C1 segment of cervical spinal cord (tissue), 14 donors: ENCODE data around the gene CPLX3.

Experiments
- DNase-seq, 14 donors: peaks; one replicate each; lab custom pipeline; 2025; lab: John Stamatoyannopoulos, UW

CPLX3 gene

DNA sequence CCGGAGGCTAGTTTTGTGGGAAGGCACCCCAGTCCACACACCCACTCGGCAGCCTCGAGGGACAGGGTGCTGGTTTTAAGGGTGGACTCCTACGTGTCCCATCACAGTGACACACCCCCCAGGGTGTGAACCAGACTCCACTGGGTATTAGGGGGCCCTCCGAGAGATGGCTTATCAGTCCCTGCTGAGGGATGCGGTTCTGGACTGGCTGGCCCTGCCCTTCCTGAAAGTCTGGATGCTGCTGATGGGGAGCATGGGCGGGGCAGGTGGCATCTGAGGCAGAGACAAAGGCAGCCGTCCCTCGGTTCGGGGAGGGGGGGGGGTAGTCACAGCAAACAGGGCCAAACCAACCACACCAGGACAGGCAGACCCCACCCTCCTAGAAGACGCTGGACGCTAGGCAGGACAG is 17.5 kb downstream of the CPLX3 start:
- no peak for DNase-seq

DNA sequence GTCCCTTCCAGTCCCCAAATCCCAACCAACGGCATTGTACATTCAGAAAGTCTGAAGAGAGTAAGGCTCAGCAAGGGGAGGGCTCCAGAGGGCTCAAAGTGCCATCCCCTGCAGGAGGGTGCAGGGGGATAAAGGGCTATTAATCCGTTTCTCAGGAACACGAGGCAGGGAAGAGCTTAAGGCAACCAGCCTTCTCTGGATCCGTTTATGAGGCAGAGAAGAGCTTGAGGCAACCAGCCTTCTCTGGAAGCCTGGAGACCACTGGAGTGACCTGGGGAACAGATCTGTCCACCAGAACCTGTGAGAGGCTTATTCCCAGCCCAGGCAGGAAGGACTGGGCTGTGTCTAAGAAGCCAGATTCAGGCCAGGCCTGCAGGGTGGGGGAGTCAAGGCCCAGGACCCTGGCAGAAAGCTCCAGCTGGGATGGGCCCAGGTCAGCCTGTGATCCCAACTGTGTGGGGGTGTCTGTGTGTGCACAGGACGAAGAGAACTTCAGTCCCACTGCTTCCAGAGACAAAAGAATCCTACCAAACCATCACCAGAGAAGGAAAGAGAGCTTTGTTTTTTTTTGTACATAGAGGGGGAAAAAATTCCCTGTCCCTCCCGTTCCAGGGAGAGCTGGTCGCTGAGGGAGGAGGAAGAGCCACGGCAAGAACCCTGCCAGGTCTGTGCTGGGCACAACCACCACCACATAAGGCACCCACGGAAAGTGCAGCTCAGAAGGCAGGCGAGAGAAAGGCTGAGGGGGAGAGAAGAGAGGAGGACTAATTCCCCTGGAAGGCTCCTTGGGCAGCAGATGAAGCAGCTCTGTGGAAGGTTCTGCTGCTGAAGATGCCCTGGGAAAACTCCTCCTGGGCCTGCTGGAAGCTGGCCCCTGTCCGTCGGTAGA is 18.1 kb downstream of the CPLX3 start:
- DNase-seq = no peak

DNA sequence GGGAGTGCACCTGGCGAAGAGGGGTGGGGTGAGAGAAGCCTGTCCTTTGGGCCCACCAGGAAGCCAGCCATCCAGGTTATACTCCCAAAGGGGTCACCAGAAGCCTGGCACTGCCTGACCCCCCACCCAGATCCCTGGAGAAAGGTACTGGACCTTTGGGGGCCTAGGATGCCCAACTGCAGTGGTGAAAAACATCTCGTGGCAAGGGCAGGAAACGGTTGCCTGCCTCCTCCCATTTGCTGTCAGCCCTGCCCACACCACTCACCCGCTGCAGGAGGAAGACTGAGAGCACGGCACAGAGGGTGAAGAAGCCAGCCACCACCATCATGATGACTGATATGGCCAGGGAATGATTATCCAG is 18.8 kb downstream of the CPLX3 start:
- no peak for DNase-seq

DNA sequence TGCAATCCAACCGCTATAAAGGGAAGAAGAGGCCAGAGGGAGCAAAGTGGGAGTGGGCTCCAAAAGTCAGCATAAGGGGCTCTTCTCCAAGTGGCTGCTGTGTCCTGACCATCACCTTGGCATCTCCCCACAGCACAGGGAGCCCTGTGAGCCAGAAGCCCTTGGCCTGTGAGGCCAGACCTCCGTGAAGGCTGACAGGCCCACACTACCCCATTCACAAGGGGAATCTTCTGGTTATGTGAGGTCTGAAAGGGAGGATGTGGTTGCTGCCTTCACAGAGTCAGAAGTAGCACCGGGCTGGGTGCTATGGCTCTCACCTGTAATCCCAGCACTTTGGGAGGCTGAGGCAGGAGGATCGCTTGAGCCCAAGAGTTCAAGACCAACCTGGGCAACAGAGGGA is 19.2 kb downstream of the CPLX3 start:
- DNase-seq = no peak

DNA sequence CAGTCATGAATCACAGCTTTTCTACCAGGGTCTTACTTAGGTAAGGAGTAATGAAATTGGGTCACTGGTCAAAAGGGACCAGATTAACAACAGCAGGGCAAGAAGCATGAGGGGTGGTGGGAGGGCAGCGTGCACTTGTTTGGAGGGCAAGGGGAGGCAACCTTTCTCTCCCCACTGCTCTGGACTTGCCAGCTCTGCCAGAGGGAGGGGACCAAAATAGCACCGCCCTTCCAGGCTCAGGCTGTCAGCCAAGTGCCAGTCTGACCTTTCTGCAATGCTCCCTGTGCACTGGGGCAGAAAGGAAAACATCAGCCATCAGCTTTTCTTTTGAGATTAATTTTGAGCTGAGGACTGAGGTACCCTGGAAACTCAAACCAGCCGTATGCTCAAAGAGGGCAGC is 21.0 kb downstream of the CPLX3 start:
- DNase-seq = peak in 3 of 14 donors; percentile 15 to 42 (median 39)

- DNase-seq = no peak
Observed at GRCh38 chr15:74850393-74850792, 24.0 kb downstream of the CPLX3 start.

DNA sequence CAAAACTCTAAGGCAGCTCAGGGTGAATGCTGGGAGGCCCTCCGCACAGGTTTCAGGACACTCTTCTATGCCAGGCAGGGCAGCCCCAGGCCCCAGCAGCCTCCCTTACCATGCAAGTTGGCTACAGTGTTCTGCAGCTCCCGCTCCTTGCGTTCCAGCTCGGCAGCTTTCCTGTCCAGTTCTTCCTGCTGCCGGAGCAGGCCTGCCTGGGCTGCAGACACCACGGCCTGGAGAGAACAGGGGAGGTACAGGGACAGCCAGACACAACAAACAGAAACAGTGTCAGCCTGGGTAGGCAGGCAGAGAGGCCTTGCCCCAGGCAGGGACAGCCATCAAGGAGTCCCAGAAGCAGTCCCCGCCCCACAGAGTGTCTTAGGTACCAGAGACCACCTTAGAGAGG is 25.5 kb downstream of the CPLX3 start:
- no peak for DNase-seq

DNA sequence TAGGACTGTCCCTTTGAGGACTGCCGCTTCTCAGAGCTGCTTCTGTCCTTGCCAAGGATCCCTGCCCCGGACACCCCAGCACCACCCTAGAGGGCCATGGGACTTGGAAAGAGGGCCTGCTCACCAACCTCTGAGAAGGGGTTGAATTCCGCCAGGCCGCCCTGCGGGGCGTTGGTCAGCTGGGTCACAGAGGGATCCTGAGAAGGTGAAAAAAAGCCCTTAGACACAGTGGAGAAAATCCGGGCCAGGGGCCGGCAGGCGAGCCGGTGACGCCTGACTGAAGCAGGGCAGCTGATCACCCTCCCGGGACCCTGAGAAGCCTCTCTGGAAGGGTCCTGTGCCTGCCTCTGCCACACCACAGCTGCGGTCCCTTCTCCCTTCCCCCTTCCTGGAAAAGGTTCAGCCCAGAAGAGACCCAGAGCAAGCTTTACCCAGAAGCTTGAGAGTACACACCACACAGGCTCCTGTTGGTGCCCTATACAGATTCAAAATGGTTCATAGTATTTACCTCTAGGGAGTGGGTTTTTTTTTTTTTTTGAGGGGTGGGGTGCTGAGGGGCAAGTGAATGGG is 28.1 kb downstream of the CPLX3 start:
- DNase-seq = no peak

DNA sequence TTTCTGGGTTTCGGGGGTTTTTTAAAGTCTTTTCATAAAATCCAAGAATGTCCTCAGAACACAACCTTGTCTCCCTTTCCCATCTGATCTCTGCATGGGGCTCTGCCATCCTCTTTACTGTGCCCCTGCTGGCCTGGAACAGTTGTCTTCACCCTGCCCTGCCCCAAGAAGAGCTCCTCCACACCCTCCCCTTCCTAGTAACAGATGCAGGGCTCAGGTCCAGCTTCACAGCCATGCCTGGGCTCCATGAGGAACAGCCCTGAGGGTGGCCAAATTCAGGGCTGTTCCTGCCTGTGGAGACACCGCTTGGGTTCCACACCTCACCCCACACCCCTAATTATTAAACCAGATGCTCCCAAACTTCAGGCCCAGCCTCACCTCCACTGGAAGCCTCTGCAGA is 29.4 kb downstream of the CPLX3 start:
- peak in 1 of 14 donors; percentile 7 for DNase-seq

GRCh38 chr15:74856537-74856936 is 30.1 kb downstream of the CPLX3 start:
- no peak for DNase-seq

DNA sequence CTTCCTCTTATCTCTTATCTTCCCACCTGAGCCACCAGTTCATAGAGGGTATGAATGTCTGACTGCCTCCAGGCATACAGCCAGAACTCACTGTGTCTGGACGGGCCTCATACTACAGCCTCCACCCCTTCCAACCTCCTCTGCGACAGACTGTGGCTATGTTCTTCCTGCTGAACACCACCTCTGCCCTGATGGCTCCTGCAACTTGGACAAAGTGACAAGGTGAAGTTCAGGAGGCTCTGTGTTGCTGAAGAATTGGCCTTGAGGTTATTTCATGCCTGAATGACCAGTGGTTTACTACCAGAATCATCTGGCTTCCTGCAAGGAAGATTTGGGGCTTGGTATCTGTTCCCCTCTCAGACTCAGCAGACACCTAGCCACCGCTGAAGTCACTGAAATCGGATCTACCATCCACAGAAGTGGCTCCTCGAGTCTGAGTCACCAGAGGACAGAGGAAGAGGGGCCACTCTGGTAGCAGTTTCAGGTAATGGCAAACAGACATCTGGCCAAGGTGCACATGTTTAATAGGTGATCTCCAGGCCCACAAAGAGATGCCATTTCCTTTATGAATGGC is 30.7 kb downstream of the CPLX3 start:
- no peak for DNase-seq

DNA sequence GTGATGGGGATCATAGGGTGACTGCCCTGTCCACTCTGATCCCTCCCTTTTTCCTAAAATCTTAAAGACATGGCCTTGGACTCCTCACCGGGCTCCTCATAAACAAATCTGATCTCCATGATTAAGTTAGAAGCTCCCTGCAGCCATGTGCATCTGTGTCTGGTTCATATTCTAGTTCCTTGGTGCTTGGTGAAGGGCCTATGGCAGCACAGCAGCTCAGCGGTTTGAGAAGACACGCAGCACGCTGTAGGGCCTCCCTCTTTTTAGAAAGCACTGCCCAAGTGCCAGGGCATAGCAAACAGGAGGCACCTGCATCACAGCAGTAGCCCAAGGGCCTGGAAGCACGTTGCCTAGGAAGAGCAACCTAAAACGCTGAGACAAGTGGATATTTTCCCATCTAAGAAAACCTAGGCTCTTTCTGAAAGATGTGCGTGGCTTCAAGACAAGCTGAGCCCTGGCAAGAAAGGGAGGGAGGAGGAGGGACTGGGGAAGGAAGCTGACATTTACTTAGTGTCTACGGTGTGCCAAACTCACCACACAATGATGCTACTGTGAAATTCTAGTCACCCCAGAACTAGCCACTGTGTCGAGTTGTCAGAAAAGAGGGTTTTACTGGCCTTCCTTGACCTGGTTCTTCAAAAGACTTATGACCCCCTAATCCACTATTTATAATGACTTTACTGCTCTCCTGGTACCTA is 31.4 kb downstream of the CPLX3 start:
- DNase-seq = peak in 1 of 14 donors; percentile 31

DNA sequence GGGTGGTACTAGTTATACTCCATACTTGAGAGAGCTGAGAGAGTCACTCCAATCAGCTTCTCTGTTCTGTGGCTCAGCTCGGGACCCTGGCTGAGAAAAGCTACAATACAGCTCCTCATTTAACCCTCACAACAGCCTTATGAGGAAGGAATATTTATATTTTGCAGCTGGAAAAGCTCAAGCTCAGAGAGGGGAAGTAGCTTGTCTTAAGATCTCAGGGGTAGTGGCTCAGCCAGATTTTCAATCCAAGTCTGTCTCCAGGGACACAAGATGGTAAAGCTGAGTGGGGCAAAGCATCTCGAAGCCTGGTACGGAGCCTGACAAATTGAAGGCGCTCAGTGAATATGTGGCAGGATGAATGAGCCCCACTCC is 31.9 kb downstream of the CPLX3 start:
- peak in 1 of 14 donors; percentile 4 for DNase-seq

GRCh38 chr15:74863239-74864056 is 37.0 kb downstream of the CPLX3 start:
- no peak for DNase-seq

DNA sequence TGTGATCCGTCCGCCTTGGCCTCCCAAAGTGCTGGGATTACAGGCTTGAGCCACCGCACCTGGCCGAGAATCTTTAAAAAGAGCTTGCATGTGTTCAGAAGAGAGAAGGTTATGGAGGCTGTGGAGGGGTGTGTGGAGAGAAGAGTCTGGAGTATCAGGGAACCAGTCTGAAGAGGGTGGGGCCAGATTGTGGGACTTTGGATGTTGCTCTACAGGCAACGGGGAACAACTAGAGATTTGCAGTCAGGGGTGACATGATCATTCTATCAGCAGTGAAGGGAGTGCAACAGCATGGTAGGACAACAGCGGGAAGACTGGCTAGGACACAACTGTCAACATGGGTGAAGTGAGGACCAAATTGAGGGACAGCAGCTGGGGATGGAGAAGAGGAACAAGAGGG is 37.9 kb downstream of the CPLX3 start:
- no peak for DNase-seq

DNA sequence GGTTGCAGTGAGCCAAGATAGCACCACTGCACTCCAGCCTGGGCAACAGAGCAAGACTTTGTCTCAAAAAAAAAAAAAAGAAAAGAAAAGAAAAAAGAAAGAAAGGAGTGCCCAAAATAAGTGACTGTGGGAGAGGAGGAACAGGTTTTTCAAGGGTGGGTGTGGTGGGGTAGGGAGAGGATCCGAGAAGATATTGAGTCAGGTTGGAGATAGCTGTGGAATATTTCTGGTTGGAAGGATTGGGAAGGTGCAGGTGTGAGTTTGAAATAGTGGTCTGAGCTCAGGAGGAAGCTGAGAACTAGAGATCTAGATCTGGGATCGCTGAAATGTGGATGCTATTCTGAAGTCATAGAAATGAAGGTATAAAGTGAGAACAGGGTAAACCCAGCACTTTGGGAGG is 38.9 kb downstream of the CPLX3 start:
- DNase-seq = no peak

DNA sequence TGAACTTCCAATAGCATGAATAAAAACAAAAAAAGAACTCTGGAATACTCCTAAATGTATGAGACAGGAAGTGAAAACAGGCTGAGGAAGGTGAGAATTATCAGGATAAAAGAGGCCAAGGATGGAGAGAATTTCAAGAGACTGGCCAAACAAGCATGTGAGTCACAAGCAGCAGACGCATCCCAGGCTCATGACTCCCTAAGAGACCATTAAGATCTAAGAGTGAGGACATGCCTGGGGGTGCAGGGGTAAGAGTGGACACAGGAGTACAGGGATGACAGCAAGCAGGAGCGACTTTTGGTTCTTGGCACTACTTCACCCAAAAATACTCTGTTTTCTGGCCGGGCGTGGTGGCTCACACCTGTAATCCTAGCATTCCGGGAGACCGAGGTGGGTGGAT is 39.7 kb downstream of the CPLX3 start:
- DNase-seq = no peak

- no peak for DNase-seq
Observed at GRCh38 chr15:74867466-74868038, 41.1 kb downstream of the CPLX3 start.

- DNase-seq = peak in 1 of 14 donors; percentile 12
Observed at GRCh38 chr15:74868059-74868458, 41.6 kb downstream of the CPLX3 start.

DNA sequence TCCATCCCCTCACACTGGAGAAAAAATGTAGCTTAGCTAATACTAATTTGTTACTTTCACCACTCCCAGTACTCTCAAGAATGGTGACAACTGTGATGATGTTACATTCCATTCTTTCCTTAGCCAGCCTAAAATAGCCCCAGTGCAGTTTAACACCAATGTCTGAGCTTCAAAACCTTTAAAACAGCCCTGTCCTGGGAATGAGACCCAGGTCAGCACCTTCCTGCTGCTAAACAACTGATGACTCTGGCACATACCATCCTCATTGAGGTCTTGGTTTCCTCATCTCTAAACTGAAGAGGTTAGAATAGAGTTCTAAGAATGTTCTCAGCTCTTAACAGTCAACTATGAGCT is 42.9 kb downstream of the CPLX3 start:
- DNase-seq = no peak

- peak in 9 of 14 donors; percentile 4 to 61 (median 37) for DNase-seq
Observed at GRCh38 chr15:74869726-74870407, 43.4 kb downstream of the CPLX3 start.
